GM18499 (cell line): ENCODE results near the gene FBLN7.

Source experiments
- ATAC-seq: cut with Tn5 transposase; IDR thresholded peaks from one replicate; pipeline ENCODE4 v1.9.1; 2021; ENCODE audit warnings: moderate number of reproducible peaks; ENCODE audit not compliant: insufficient read depth, unreplicated experiment

FBLN7 gene

DNA sequence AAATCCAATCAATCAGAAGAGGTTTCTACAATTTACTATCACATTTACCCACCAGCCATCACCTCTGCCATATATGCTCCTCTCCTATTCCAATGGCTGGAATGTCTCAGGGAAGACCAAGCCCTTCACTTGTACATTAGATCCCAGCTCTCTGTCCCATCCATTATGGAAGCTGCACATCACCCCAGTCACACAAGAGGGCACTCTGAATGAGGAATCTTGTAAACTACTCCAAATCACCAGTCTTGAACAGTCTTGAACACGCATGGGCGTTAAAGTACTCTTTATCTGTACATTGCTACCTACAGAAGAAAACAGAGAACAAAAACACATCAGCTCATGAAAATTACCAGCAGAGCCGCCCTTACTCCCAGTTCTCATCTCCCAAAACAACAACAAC lies 78.0 kb downstream of the FBLN7 start:
- no peak for ATAC-seq

DNA sequence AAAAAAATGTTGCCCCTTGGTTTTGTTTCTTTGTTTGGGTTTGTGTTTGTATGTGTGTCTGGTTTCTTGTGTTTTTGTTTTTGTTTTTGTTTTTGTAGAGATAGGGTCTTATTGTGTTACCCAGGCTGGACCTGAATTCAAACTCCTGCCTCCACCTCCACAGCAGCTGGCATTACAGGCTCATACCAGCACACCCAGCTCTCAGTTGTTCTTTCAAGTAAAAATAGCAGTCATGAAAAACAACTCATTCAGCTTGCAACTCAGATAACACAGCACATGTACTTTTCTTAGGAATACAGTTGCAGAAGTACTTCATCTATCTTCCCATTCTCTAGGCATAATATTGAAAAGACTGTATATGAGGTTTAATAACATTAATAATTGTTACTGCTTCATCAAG lies 79.7 kb downstream of the FBLN7 start:
- ATAC-seq = no peak

DNA sequence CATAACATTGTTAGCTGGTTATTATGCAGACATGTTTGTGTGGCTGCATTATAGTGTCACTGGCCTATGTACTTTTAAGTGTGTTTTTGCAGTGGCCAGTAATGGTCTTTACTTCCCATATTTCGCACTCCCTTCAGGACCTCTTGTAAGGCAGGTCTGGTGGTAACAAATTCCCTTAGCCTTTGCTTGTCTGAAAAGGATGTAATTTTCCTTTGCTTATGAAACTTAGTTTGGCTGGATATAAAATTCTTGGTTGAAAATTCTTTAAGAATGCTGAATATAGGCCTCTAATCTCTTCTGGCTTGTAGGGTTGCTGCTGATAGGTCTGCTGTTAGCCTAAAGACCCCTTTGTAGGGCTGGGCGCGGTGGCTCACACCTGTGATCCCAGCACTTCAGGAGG lies 82.0 kb downstream of the FBLN7 start:
- no peak for ATAC-seq

DNA sequence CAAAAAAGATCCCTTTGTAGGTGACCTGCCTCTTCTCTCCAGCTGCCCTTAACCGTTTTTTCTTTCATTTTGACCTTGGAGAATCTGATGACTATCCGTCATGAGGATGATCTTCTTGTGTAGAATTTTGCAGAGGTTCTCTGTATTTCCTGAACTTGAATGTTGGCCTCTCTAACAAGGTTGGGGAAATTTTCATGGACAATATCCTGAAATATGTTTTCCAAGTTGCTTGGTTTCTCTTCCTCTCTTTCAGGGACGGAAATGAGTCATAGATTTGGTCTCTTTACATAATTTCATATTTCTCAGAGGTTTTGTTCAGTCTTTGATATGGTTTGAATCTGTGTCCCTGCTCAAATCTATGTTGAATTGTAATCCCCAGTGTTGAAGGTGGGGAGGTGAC lies 82.6 kb downstream of the FBLN7 start:
- ATAC-seq = no peak

DNA sequence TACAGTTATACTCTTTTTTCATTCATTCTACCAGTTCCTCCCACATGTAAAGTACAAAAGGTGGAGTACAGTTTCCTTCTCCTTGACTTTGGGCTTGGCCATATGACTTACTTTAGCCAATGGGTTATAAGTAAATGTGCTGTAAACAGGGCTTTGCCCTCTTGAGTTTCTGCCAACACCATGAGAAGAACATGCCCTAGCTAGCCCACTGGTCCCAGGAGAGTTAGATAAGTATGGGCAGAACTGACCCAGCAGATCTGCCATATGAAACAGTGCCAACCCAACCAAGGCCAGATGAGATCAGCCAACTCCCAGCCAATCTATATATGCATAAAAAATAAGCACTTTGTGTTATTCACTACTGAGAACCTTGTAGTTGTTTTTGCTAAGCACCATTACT lies 91.2 kb downstream of the FBLN7 start:
- no peak for ATAC-seq

DNA sequence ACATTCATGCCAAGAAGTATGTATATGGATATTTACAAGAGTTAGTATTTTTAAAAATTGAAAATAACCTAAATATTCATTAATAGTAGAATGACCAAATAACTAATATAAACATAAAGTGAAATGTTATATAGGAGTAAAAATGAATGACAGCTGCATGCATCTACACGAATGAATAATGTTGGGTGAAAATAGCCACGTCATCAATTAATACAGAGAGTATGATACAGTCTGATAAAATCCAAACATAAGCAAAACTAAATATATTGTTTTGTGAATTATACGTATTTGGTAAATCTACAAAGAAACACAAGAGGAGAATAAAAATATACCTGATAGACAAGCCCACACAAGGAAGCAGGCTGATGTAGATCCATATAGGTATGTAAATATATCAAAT lies 92.2 kb downstream of the FBLN7 start:
- no peak for ATAC-seq
